Activated CD4-positive, alpha-beta T cell treated with anti-CD3 and anti-CD28 coated beads for 1 hour (primary cell): Measurements from ENCODE around the gene CYB5R3.
"Not testable (repeated sequence)": the region's sequence is repeated elsewhere in the genome, so short reads cannot be mapped to it uniquely, and the experiment has no call there.

Experiments
- DNase-seq: peaks from one replicate; pipeline ENCODE4 v3.0.0-alpha.2; 2020

The CYB5R3 gene

GRCh38 chr22:42596336-42596735, 52.9 kb downstream of the CYB5R3 start:
- no peak for DNase-seq

GRCh38 chr22:42595434-42595833, 53.8 kb downstream of the CYB5R3 start:
- DNase-seq: no peak

- DNase-seq: no peak
Observed at GRCh38 chr22:42591987-42592386, 57.2 kb downstream of the CYB5R3 start.

DNA sequence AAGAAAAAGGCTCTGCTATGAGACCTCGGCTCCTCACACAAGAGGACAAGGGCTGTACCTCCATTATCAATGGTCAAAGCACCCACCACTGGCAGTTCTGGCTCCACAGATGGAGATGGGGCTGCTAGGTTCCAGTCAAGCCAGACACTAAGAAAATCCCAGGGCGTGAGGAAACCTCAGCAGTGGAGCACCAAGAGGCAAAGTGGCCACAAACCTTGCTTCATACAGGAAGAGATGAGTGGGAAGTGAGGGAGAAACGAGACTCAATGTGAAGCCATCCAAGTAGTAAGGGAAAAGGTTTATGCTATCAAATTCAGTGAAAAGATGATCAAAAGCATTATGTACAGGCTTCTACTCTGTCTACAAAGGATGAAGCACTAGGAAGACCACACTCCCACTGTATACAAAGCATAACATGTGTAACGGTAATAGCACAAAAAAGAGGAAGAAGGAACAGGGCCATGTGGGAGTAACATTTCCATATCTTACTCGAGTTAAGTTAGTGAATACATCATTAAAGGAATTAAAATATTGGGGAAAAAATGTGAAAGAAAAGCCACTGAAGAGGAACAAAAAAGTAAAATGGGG, 61.5 kb downstream of the CYB5R3 start:
- DNase-seq: no peak

- DNase-seq: no peak
Observed at GRCh38 chr22:42586381-42586780, 62.8 kb downstream of the CYB5R3 start.

DNA sequence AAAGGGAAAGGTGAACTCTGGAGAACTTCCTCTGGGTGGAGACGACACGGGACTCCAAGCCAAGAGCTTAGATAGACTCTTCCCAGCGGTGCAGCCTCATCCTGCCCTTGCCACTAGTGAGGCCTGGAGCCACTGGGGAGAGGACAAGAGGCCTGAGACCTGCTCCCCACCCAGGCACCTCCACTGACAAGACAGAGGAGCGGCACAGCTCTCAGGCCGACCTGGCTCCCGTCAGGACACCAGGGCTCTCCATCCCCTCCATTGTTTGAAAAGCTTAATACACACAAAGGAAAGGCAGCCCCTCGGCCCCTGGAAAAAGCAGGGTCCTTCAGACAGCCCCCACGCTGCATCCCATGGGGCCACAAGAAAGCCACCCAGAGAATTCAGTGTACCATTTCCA, 64.1 kb downstream of the CYB5R3 start:
- DNase-seq: no peak

DNA sequence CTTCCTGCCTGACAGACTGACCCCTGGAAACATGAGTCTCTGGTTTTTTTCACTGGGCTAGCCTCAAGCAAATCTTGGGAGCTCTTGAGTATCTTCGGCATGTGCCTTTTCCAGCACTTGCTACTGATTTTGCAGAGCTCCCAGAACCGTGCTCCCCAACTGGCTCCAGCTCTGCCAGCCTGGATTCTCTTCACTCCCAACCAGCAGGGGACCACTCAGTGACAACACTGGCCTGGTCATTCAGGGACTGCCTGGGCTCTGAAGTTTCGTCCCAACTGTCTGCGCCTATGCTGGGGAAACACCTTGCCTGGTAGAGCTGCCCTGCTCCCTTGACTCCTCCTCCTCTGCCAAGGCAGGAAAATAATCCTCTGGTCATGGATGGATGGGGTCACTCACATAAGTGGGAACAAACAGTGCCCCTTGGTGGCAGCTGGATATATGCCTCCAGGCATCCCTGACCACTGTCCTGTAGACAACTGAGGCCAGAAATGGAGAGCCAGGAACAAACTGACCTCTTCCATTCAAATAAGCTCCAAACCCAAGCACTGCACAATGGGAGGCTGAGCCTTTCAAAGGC, 64.7 kb downstream of the CYB5R3 start:
- no peak for DNase-seq

DNA sequence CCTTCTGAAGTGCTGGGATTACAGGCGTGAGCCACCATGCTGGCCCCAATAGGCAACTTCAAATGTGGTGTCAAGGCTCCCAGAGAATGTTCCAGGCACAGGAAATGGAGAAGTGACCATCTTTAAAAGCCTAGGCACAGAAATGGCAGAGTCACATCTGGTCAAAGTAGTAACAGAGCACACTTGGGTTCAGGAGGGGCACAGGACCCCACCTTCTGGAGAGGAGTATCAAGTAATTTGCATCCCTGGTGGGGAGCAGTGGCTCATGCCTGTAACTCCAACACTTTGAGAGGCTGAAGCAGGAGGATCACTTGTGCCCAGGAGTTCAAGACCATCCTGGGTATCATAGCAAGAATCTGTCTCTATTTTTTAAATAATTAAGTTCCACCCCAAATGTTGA, 66.2 kb downstream of the CYB5R3 start:
- no peak for DNase-seq

GRCh38 chr22:42581762-42582716, 67.2 kb downstream of the CYB5R3 start:
- DNase-seq: peak; percentile 70

GRCh38 chr22:42581194-42581761, 67.9 kb downstream of the CYB5R3 start:
- DNase-seq: not testable (repeated sequence)

GRCh38 chr22:42580040-42580439, 69.2 kb downstream of the CYB5R3 start:
- DNase-seq: not testable (repeated sequence)

- no peak for DNase-seq
Observed at GRCh38 chr22:42577623-42578240, 71.5 kb downstream of the CYB5R3 start.

GRCh38 chr22:42577141-42577540, 72.1 kb downstream of the CYB5R3 start:
- not testable (repeated sequence) for DNase-seq

GRCh38 chr22:42575996-42576574, 73.1 kb downstream of the CYB5R3 start:
- not testable (repeated sequence) for DNase-seq

DNA sequence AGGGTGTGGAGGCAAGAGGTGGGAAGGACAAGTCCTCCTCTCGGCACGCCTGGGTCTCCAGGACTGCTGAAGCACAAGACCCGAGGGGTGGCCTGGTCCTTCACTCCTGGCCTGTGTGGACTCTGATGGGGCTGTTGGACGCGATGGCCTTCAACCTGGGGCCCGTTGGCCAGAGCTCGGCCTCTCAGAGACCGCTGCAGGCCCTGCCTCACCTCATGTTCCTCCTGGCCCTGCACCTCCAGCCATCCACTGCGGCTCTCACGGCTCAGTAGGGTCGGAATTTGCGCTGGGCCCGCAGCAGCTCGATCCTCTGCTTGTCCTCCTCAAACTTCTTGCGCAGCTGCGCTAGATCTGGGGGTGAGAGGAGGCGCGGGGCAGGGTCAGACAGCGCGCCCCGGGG, 74.7 kb downstream of the CYB5R3 start:
- DNase-seq: not testable (repeated sequence)

DNA sequence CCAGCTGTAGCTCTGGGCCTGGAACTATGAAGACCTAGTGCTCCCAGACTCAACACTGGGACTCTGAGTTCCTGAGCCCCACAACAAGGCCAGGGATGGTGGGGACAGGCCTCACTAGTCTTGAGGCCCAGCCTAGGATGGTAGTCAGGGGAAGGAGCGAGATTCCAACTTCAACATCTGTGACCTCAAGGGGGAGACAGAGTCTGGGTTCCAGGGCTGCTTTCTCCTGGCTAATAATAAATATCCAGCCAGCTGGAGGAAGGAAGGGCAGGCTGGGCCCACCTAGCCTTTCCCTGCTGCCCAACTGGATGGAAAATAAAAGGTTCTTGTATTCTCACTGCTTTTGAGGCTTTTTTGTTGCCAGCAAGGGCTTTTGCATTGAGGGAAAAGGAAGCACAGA, 75.1 kb downstream of the CYB5R3 start:
- not testable (repeated sequence) for DNase-seq

DNA sequence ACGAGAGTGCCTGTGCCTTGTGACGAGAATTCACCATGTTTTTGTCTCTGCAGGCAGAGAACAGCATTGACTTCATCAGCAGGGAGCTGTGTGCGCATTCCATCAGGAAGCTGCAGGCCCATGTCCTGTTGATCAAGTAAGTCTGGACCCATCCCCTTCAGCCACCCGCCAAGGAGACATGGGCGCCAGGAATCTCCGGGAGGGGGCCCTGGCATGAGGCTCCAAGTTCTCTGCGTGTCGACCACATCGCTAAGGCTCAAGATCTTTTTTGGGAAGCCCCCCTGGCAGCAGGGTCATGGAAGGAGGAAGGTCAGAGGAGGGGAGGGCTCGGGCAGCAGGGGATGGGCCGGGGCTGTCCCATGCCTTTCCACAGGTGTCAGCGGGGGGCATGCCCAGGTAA, 78.1 kb downstream of the CYB5R3 start:
- not testable (repeated sequence) for DNase-seq

GRCh38 chr22:42570580-42570979, 78.6 kb downstream of the CYB5R3 start:
- DNase-seq: not testable (repeated sequence)

DNA sequence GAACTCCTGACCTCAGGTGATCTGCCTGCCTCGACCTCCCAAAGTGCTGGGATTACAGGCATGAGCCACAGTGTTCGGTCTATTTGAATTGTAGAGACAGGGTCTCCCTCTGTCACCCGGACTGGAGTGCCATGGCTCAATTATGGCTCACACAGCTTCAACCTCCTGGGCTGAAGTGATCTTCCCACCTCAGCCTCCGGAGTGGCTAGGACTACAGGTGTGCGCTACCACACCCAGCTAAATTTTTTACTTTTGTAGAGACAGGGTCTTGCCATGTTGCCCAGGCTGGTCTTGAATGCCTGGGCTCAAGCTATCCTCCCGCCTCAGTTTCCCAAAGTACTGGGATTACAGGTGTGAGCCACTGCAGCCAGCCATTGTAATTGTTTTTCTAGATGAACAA, 81.2 kb downstream of the CYB5R3 start:
- DNase-seq: not testable (repeated sequence)
